Thoracic aorta (tissue), 2 donors: ENCODE results near the gene ZNF619. TPM values are rescaled to one million over a fixed set of nuclear protein-coding genes. Genes with fewer than 3 reads are reported as not detected.

Source experiments
- ATAC-seq: fragments of 150-250 bp; one replicate; pipeline ENCODE4 v1.8.0; 2017; ENCODE audit warnings: low read depth; ENCODE audit not compliant: insufficient number of reproducible peaks, low FRiP score
- DNase-seq: peaks from one replicate; pipeline ENCODE4 v3.0.0-alpha.2; 2020; ENCODE audit warnings: low spot score
- H3K27ac ChIP-seq, 2 donors: fragments of 200-600 bp; sonication (generic); 1 replicate in 1 of 2; 2 replicates in 1 of 2; pipeline ENCODE4 v1.5.1; 2016; ENCODE audit warnings: mild to moderate bottlenecking in 2 of 2, moderate library complexity in 2 of 2
- H3K27me3 ChIP-seq: fragments of 200-600 bp; sonication (generic); replicated peaks from 2 replicates; pipeline ENCODE4 v1.6.0; 2016; ENCODE audit warnings: mild to moderate bottlenecking; ENCODE audit not compliant: insufficient read depth
- H3K36me3 ChIP-seq: fragments of 200-600 bp; sonication (generic); one replicate; pipeline ENCODE4 v1.5.1; 2016
- H3K4me1 ChIP-seq, 2 donors: fragments of 200-600 bp; sonication (generic); 1 replicate in 1 of 2; 2 replicates in 1 of 2; pipeline versions ENCODE4 v1.5.1 to v1.6.0; 2016; ENCODE audit warnings: low read depth in 2 of 2, mild to moderate bottlenecking in 1 of 2; ENCODE audit not compliant: control insufficient read depth in 1 of 2
- H3K4me3 ChIP-seq: fragments of 200-600 bp; sonication (generic); 2 replicates; pipeline ENCODE4 v1.5.1; 2016; ENCODE audit warnings: mild to moderate bottlenecking
- H3K9me3 ChIP-seq: fragments of 200-600 bp; sonication (generic); 2 replicates; pipeline ENCODE4 v1.5.1; 2016
- total RNA-seq, 2 donors: library from RNA; depleted of rRNA; stranded (reverse); fragments of >200 nt; gene quantifications; one replicate each; pipeline versions ENCODE4 v1.1.0 to v1.2.3, GENCODE V29; 2016
- TF ChIP-seq, protein P1 (sequence below): fragments of 200-600 bp; sonication (generic); IDR thresholded peaks from one replicate; pipeline ENCODE4 v1.5.1; 2019; ENCODE audit warnings: antibody characterized with exemption

ZNF619 gene
- total RNA-seq, 2 donors from 2014 or later = 3.8 to 4.0 TPM

DNA sequence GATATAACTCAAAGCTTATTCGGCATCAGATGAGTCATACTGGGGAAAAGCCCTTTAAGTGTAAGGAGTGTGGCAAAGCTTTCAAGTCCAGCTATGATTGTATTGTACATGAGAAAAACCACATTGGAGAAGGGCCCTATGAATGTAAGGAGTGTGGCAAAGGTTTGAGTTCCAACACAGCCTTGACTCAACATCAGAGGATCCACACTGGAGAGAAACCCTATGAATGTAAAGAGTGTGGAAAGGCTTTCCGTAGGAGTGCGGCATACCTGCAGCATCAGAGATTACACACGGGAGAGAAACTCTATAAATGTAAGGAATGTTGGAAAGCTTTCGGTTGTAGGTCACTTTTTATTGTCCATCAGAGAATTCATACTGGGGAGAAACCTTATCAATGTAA, 55.3 kb downstream of the ZNF619 start:
- H3K9me3 ChIP-seq = peaks cover 24% of the 10 kb centered on the region
- peaks cover 70% of the 10 kb centered on the region for H3K36me3 ChIP-seq
- ATAC-seq (no peak), DNase-seq (no peak)
- TF ChIP-seq, protein P1, sequence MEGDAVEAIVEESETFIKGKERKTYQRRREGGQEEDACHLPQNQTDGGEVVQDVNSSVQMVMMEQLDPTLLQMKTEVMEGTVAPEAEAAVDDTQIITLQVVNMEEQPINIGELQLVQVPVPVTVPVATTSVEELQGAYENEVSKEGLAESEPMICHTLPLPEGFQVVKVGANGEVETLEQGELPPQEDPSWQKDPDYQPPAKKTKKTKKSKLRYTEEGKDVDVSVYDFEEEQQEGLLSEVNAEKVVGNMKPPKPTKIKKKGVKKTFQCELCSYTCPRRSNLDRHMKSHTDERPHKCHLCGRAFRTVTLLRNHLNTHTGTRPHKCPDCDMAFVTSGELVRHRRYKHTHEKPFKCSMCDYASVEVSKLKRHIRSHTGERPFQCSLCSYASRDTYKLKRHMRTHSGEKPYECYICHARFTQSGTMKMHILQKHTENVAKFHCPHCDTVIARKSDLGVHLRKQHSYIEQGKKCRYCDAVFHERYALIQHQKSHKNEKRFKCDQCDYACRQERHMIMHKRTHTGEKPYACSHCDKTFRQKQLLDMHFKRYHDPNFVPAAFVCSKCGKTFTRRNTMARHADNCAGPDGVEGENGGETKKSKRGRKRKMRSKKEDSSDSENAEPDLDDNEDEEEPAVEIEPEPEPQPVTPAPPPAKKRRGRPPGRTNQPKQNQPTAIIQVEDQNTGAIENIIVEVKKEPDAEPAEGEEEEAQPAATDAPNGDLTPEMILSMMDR = no peak
- no peaks in the 10 kb centered on the region for H3K27me3 ChIP-seq
- no peak overlapping the region for H3K4me3 ChIP-seq
- no peaks in the 10 kb centered on the region for H3K4me1 ChIP-seq
- H3K27ac ChIP-seq = no peak overlapping the region

DNA sequence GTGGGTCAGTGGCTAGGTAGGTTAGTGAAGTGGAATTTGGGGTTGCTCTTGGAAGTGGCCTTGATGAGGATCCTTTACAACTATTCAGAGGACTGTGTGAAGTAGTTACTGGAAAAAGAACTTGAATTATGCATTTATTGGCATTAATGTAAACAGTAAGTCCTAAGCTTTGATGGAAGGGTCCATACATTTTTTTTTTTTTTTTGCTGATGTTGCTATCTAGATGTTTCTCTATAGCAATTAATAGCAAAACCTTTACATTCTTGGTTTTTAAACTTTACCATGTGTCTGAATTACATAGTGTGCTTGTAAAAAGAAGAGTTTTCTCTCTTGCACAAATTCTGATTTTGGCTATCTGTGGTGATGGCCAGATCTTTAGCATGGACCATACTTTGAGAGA, 57.4 kb downstream of the ZNF619 start:
- no peak overlapping the region for H3K27ac ChIP-seq
- DNase-seq = no peak
- H3K4me1 ChIP-seq = no peaks in the 10 kb centered on the region
- ATAC-seq = no peak
- H3K27me3 ChIP-seq = no peaks in the 10 kb centered on the region
- H3K36me3 ChIP-seq = peaks cover 61% of the 10 kb centered on the region
- TF ChIP-seq, protein P1 = no peak
- H3K9me3 ChIP-seq = peaks cover 44% of the 10 kb centered on the region
- no peak overlapping the region for H3K4me3 ChIP-seq

Other genes with a start within 250 kb of the ZNF619 start
- 10 to 100 TPM; 15.0 to 38.2 TPM for gene EIF1B, start 167.4 kb upstream of the ZNF619 start, total RNA-seq
- gene ENTPD3, start 89.9 kb upstream of the ZNF619 start, total RNA-seq = 1 to 10 TPM in 1 of 2 donors, not detected in 1; 3.0 TPM
- gene RPL14, start 19.8 kb upstream of the ZNF619 start, total RNA-seq = 100 to 1,000 TPM; 145 to 291 TPM
- 1 to 10 TPM; 2.8 to 3.1 TPM for gene ZNF620, start 28.9 kb downstream of the ZNF619 start, total RNA-seq
- gene ZNF621, start 47.8 kb downstream of the ZNF619 start, total RNA-seq = 10 to 100 TPM; 27.1 to 35.6 TPM